GM12872 (cell line): Measurements from ENCODE around the gene SOX18.

ENCODE experiments used
- TF ChIP-seq, protein P1 (sequence below): IDR thresholded peaks from 3 replicates; pipeline ENCODE4 v1.5.1; 2011; ENCODE audit warnings: low read depth, mild to moderate bottlenecking, low read length, moderate library complexity; ENCODE audit not compliant: insufficient read depth

SOX18 gene

DNA sequence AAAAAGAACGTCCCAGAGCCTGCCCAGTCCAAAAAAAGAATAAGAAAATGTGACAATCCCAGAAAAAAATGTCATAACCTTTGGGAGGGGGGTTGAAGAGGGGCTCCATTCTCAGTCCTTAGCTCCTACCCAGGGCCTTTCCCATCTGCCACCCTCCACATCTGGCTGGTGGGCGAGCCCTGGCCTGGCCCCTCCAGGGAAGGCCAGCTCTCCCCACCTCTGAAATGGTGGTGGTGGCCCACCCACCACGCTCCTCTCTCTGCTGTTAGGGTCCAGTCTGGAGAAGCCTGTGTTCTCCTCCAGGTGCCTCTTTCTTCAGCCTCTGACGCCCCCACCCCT, 29.5 kb upstream of the SOX18 start:
- TF ChIP-seq, protein P1, sequence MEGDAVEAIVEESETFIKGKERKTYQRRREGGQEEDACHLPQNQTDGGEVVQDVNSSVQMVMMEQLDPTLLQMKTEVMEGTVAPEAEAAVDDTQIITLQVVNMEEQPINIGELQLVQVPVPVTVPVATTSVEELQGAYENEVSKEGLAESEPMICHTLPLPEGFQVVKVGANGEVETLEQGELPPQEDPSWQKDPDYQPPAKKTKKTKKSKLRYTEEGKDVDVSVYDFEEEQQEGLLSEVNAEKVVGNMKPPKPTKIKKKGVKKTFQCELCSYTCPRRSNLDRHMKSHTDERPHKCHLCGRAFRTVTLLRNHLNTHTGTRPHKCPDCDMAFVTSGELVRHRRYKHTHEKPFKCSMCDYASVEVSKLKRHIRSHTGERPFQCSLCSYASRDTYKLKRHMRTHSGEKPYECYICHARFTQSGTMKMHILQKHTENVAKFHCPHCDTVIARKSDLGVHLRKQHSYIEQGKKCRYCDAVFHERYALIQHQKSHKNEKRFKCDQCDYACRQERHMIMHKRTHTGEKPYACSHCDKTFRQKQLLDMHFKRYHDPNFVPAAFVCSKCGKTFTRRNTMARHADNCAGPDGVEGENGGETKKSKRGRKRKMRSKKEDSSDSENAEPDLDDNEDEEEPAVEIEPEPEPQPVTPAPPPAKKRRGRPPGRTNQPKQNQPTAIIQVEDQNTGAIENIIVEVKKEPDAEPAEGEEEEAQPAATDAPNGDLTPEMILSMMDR, result no peak

- TF ChIP-seq, protein P1, result no peak
These were observed 28.6 kb upstream of the SOX18 start for GRCh38 chr20:64077876-64078551.

DNA sequence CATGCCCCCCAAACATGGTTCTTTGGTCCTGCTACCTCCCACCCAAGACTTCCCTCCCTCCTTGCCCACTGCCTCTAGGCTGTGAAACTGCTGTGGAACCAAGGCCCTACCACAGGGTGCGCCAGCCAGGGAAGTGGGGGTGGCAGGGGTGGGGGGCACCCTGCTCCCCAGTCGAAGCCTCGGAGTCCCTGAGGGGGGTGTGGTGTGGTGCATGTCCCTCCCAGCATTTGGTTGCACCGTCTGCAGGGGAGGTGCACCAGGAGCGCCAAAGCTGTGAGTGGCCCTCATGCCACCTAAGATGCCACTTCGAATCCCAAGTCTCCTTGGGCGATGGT, 28.1 kb upstream of the SOX18 start:
- TF ChIP-seq, protein P1, result no peak

- TF ChIP-seq, protein P1, result no peak
These were observed 27.7 kb upstream of the SOX18 start for GRCh38 chr20:64077094-64077493.

DNA sequence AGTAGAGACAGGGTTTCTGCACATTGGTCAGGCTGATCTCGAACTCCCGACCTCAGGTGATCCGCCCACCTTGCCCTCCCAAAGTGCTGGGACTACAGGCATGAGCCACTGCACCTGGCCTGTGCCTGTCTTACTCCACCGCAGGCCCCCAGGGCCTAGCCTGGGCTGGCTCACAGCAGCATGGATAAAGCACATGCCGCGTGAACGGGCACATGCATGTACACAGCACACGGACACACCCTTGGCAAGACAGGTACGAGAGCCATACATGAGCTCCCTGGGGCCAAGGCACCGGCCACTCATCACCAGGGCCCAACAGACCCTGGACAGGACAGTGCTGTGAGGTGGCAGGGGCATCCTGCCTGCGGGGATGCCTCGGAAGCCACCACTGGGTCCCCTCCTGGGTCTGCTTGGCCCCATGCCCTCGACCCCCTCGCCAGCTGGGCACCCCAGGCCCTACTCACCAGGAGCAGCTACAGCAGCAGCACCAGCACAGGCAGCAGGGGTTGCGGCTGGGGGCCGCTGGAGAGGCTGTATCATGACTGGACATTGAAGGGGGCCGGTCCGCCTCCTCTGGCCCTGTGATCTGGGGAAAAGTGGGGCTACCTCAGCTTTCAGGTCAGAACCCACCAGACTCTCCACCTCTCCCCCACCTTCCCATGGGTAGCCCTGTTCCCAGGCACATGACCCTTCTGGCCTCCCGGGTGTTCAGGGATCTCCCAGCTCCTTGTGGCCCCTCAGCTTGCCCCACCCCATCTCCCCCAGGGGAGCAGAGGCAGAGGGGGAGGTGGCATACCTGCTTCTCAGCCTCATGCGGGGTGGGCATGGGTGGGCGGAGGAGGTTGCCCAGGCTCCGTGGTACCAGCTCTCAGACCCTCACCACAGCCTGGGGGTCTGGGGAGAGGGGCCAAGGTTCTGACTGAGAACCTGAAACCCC, 26.9 kb upstream of the SOX18 start:
- TF ChIP-seq, protein P1, result no peak

GRCh38 chr20:64075556-64075955, 26.1 kb upstream of the SOX18 start:
- TF ChIP-seq, protein P1, result no peak

- TF ChIP-seq, protein P1, result no peak
These were observed 25.5 kb upstream of the SOX18 start for GRCh38 chr20:64074963-64075362.
